ENCODE data around the gene XG.
"Not testable (repeated sequence)": the region's sequence is repeated elsewhere in the genome, so short reads cannot be mapped to it uniquely, and the experiment has no call there.

Gene XG, protein sequence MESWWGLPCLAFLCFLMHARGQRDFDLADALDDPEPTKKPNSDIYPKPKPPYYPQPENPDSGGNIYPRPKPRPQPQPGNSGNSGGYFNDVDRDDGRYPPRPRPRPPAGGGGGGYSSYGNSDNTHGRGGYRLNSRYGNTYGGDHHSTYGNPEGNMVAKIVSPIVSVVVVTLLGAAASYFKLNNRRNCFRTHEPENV

DNA sequence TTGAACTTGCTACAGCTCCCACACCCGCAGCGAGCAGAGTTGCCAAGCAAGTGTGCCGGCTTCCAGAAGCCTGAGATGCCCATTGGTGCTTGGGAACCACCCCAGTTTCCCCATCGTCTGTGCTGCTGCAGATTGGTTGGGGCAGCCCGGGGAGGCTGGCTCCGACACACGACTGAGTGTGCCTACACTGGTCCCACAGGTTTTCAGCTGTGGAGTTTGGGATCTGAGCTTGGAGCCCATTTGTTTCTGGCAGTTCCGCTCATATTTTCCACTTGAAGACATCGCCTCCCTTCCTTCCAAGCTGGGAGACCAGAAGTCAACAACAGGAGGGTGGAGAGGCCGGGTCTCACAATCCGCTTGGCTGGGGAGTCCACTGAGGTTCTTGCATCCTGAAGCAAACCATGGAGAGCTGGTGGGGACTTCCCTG lies at the start of gene XG:
TSS of gene XG (plus strand) at position 167 of the 427 bp plus-strand sequence. CDS start at position 402, 235 bp downstream.
- ATAC-seq: not testable (repeated sequence)

DNA sequence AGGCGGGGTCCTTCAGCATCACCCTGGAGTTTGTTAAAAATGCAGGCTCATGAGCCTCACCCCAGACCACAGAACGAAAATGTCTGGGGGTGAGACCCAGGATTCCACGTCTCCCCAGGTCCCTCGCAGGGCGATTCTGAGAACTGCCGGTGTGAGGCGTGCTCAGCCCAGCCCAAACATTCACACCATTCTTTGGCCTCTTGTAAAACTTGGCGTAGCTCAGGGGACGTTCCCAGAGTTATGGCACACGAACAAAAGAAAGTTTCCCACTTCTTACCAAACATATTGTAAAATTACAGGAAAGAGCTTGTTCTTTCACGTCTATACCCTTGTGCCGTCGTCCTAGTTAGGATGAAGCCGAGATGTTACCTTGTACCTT lies 47.9 kb upstream of the XG start:
- TF ChIP-seq BACH2 (CRISPR knock-in tag; IDR thresholded peaks at IDR 0.05; ENCODE audit: borderline replicate concordance) (no peak), RARB (CRISPR knock-in tag; IDR thresholded peaks at IDR 0.05) (no peak), ZNF70 (CRISPR knock-in tag; IDR thresholded peaks at IDR 0.05) (no peak), PPARA (CRISPR knock-in tag; IDR thresholded peaks at IDR 0.05; ENCODE audit: borderline replicate concordance) (no peak), ARNTL (CRISPR knock-in tag; IDR thresholded peaks at IDR 0.05; ENCODE audit: borderline replicate concordance, low read depth) (no peak), ZNF565 (CRISPR knock-in tag; conservative IDR thresholded peaks at IDR 0.05; ENCODE audit: low read depth) (no peak), ISL1 (CRISPR knock-in tag; IDR thresholded peaks at IDR 0.05) (no peak), CSDC2 (CRISPR knock-in tag; IDR thresholded peaks at IDR 0.05) (no peak), ZFP30 (CRISPR knock-in tag; IDR thresholded peaks at IDR 0.05) (no peak)
- TF ChIP-seq, protein P1, sequence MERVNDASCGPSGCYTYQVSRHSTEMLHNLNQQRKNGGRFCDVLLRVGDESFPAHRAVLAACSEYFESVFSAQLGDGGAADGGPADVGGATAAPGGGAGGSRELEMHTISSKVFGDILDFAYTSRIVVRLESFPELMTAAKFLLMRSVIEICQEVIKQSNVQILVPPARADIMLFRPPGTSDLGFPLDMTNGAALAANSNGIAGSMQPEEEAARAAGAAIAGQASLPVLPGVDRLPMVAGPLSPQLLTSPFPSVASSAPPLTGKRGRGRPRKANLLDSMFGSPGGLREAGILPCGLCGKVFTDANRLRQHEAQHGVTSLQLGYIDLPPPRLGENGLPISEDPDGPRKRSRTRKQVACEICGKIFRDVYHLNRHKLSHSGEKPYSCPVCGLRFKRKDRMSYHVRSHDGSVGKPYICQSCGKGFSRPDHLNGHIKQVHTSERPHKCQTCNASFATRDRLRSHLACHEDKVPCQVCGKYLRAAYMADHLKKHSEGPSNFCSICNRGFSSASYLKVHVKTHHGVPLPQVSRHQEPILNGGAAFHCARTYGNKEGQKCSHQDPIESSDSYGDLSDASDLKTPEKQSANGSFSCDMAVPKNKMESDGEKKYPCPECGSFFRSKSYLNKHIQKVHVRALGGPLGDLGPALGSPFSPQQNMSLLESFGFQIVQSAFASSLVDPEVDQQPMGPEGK (CRISPR knock-in tag; IDR thresholded peaks at IDR 0.05; ENCODE audit: borderline replicate concordance): no peak
- TF ChIP-seq, protein P2, sequence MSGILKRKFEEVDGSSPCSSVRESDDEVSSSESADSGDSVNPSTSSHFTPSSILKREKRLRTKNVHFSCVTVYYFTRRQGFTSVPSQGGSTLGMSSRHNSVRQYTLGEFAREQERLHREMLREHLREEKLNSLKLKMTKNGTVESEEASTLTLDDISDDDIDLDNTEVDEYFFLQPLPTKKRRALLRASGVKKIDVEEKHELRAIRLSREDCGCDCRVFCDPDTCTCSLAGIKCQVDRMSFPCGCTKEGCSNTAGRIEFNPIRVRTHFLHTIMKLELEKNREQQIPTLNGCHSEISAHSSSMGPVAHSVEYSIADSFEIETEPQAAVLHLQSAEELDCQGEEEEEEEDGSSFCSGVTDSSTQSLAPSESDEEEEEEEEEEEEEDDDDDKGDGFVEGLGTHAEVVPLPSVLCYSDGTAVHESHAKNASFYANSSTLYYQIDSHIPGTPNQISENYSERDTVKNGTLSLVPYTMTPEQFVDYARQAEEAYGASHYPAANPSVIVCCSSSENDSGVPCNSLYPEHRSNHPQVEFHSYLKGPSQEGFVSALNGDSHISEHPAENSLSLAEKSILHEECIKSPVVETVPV (CRISPR knock-in tag; IDR thresholded peaks at IDR 0.05): no peak
- TF ChIP-seq, protein P3, sequence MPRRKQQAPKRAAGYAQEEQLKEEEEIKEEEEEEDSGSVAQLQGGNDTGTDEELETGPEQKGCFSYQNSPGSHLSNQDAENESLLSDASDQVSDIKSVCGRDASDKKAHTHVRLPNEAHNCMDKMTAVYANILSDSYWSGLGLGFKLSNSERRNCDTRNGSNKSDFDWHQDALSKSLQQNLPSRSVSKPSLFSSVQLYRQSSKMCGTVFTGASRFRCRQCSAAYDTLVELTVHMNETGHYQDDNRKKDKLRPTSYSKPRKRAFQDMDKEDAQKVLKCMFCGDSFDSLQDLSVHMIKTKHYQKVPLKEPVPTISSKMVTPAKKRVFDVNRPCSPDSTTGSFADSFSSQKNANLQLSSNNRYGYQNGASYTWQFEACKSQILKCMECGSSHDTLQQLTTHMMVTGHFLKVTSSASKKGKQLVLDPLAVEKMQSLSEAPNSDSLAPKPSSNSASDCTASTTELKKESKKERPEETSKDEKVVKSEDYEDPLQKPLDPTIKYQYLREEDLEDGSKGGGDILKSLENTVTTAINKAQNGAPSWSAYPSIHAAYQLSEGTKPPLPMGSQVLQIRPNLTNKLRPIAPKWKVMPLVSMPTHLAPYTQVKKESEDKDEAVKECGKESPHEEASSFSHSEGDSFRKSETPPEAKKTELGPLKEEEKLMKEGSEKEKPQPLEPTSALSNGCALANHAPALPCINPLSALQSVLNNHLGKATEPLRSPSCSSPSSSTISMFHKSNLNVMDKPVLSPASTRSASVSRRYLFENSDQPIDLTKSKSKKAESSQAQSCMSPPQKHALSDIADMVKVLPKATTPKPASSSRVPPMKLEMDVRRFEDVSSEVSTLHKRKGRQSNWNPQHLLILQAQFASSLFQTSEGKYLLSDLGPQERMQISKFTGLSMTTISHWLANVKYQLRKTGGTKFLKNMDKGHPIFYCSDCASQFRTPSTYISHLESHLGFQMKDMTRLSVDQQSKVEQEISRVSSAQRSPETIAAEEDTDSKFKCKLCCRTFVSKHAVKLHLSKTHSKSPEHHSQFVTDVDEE (CRISPR knock-in tag; IDR thresholded peaks at IDR 0.05): no peak
- ATAC-seq: no peak

DNA sequence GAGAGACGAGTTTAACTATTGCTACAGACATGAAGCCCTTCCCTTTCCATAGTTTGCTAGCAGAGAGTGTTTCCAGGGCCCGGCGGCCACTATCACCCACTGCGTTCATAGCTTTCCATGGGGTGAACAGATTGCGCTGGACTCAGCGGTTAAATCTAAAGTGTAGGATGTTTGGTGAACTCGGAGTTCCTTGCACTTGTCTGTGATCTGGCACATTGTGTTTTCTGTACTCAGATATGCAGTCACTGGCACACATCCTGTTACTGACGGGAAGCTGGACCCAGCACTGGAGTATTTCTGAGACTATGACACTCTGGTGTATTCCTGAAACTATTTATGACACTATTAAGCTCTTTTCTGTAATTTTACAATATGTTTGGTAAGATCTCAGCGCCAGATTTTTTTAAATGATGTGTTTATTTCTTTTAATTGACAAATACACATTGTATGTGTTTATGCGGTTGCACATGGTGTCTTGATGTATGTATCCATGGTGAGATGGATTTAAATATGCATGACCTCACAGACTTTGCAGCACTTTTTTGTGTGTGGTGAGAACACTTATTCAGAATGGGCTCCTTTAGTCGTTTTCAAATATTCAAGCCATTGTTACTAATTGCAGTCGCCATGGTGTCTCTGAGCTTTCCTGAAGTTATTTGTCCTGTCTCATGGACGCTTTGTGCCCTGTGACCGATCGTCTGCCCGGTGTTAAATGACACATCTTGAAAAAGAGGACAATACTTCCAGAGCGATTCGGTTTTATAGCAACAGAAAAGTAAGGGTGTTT lies 46.6 kb upstream of the XG start:
- no peak for TF ChIP-seq ESRRG (CRISPR knock-in tag; IDR thresholded peaks at IDR 0.05)
- TF ChIP-seq, protein P2 (CRISPR knock-in tag; IDR thresholded peaks at IDR 0.05): no peak
- no peak for TF ChIP-seq ZNF70 (CRISPR knock-in tag; IDR thresholded peaks at IDR 0.05)
- no peak for TF ChIP-seq GLIS3 (CRISPR knock-in tag; IDR thresholded peaks at IDR 0.05)
- TF ChIP-seq, protein P4, sequence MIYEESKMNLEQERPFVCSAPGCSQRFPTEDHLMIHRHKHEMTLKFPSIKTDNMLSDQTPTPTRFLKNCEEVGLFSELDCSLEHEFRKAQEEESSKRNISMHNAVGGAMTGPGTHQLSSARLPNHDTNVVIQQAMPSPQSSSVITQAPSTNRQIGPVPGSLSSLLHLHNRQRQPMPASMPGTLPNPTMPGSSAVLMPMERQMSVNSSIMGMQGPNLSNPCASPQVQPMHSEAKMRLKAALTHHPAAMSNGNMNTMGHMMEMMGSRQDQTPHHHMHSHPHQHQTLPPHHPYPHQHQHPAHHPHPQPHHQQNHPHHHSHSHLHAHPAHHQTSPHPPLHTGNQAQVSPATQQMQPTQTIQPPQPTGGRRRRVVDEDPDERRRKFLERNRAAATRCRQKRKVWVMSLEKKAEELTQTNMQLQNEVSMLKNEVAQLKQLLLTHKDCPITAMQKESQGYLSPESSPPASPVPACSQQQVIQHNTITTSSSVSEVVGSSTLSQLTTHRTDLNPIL (CRISPR knock-in tag; IDR thresholded peaks at IDR 0.05; ENCODE audit: low read depth): no peak
- no peak for TF ChIP-seq OSR1 (CRISPR knock-in tag; IDR thresholded peaks at IDR 0.05)
- no peak for TF ChIP-seq ZNF565 (CRISPR knock-in tag; conservative IDR thresholded peaks at IDR 0.05; ENCODE audit: low read depth)
- TF ChIP-seq CSDC2 (CRISPR knock-in tag; IDR thresholded peaks at IDR 0.05): no peak
- TF ChIP-seq, protein P5, sequence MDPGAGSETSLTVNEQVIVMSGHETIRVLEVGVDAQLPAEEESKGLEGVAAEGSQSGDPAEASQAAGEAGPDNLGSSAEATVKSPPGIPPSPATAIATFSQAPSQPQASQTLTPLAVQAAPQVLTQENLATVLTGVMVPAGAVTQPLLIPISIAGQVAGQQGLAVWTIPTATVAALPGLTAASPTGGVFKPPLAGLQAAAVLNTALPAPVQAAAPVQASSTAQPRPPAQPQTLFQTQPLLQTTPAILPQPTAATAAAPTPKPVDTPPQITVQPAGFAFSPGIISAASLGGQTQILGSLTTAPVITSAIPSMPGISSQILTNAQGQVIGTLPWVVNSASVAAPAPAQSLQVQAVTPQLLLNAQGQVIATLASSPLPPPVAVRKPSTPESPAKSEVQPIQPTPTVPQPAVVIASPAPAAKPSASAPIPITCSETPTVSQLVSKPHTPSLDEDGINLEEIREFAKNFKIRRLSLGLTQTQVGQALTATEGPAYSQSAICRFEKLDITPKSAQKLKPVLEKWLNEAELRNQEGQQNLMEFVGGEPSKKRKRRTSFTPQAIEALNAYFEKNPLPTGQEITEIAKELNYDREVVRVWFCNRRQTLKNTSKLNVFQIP (CRISPR knock-in tag; IDR thresholded peaks at IDR 0.05; ENCODE audit: borderline replicate concordance, low read depth): no peak
- TF ChIP-seq TOX (CRISPR knock-in tag; IDR thresholded peaks at IDR 0.05; ENCODE audit: borderline replicate concordance): no peak
- no peak for TF ChIP-seq ZFP30 (CRISPR knock-in tag; IDR thresholded peaks at IDR 0.05)
- no peak for TF ChIP-seq SNAI2 (CRISPR knock-in tag; IDR thresholded peaks at IDR 0.05)
- TF ChIP-seq, protein P1 (CRISPR knock-in tag; IDR thresholded peaks at IDR 0.05; ENCODE audit: borderline replicate concordance): no peak
- no peak for TF ChIP-seq ZFP3 (CRISPR knock-in tag; IDR thresholded peaks at IDR 0.05)
- no peak for TF ChIP-seq PPARA (CRISPR knock-in tag; IDR thresholded peaks at IDR 0.05; ENCODE audit: borderline replicate concordance)
- TF ChIP-seq ZC3H10 (CRISPR knock-in tag; IDR thresholded peaks at IDR 0.05): no peak
- TF ChIP-seq ZNF8 (CRISPR knock-in tag; IDR thresholded peaks at IDR 0.05): no peak
- ATAC-seq: no peak

Measured in SK-N-SH treated with all-trans-retinoic acid at 6 μM for 48 hours (cell line).